Tracheal epithelial cell (primary cell): Measurements from ENCODE around the gene CHTF18. TPM values are rescaled to one million over a fixed set of nuclear protein-coding genes. Genes with fewer than 3 reads are reported as not detected.

Experiments used
- total RNA-seq: library from RNA; depleted of rRNA; stranded (reverse); fragments of >200 nt; gene quantifications from 2 replicates; pipeline ENCODE4 v1.2.1, GENCODE V29; 2014

Gene CHTF18
- 2.8 and 8.4 TPM in 2 replicates for total RNA-seq

DNA sequence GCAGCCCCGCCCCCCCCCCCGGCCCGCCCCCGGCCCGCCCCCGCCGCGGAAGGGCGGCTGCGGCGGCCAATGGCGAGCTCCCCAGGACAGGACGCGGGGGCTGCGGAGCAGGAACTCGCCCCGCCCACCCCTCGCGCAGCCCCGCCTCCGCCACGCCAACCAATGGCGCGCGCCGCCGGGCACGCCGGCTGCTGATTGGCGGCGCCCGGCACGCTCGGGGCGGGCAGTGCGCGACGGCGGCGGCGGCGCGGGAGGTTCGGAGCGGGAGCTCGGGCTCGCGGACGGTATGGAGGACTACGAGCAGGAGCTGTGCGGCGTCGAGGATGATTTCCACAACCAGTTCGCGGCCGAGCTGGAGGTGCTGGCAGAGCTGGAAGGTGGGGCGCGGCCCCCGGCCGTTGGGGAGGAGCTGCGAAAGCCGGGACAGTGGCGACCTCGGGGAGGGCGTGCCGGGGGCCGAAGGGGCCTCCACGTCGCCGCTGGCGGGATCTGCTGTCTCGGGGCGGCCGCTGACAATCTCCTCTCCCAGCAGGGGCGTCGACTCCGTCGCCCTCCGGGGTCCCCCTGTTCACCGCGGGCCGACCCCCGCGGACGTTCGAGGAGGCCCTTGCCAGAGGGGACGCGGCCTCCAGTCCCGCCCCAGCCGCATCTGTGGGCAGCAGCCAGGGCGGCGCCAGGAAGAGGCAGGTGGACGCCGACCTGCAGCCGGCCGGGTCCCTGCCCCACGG lies at the start of gene CHTF18:
CHTF18 (plus strand) TSS at position 222 of the 728 bp plus-strand sequence; CDS start at position 287, 65 bp downstream.

GRCh38 chr16:740764-741505 lies 47.5 kb upstream of the CHTF18 start, which contains the start of gene CIAO3:
CIAO3 (minus strand) TSS chr16:740997; CDS start chr16:740985, 12 bp downstream.

GRCh38 chr16:760545-761343 lies 27.7 kb upstream of the CHTF18 start, which contains the start of gene MSLN:
MSLN (plus strand) TSS chr16:760734; CDS start chr16:762681, 1,947 bp downstream.

GRCh38 chr16:787978-788398 lies 432 bp upstream of the CHTF18 start, which contains the start of gene RPUSD1:
RPUSD1 (minus strand) TSS chr16:788381; CDS start chr16:787737, 644 bp downstream.

DNA sequence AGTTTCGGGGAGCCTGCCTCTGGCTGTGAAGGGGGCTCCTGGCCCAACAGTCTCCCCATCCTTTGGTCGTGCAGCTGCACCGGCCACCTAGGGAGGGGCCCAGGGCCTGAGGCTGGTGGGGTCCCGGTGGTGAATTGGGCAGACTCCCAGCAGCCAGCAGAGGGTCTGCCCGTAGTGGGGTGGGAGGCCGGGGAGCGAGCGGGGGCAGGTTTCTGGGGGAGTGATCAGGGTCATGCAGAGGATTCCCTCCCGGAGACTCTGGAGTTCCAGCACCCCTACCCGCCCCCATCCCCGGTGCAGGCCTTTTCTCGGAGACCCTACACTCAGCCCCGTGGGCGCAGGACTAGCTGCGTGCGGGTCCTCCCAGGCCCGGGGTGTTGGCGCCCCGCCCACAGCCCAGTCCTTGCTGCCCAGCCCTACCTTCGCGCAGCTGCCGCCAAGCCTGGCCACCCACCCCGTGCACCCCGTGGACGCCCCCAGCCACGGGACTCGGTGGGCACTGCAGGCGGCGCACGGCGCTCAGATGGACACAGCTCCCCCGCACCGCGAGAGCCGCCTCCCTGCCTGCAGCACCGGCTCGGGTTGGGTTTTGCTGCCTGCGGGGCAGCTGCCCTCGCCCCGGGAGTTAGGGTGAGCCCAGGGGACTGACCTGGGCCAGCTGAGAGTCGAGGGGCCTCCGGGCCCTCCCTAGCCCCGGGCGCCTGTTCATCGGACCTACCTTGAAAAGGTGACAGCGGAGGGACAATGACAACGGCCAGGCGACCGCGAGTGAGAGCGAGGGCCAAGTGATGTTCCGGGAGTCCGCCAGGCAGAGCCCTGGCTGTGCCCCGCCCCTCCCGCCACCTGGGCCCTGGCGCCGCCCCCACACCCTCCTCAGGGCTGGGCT lies 11.8 kb downstream of the CHTF18 start, which contains the start of gene GNG13:
GNG13 (minus strand) TSS at position 787 of the 886 bp plus-strand sequence. CDS start 1,657 bp downstream, outside the sequence.

Other genes starting within 250 kb of the CHTF18 start
- not detected in 2 replicates for gene PRR35, start 228.2 kb upstream of the CHTF18 start, total RNA-seq
- gene NHLRC4, start 221.6 kb upstream of the CHTF18 start, total RNA-seq, result under 0.01 TPM in 1 of 2 replicates, not detected in the other
- gene PIGQ, start 218.7 kb upstream of the CHTF18 start, total RNA-seq, result 24.6 and 27.7 TPM in 2 replicates
- 15.7 and 19.2 TPM in 2 replicates for gene RAB40C, start 198.6 kb upstream of the CHTF18 start, total RNA-seq
- gene WFIKKN1, start 157.6 kb upstream of the CHTF18 start, total RNA-seq, result 0.21 and 0.24 TPM in 2 replicates
- gene METTL26, start 152.3 kb upstream of the CHTF18 start, total RNA-seq, result 86.1 and 148 TPM in 2 replicates
- 55.4 and 57.3 TPM in 2 replicates for gene MCRIP2, start 146.8 kb upstream of the CHTF18 start, total RNA-seq
- 8.7 and 10.7 TPM in 2 replicates for gene WDR90, start 139.3 kb upstream of the CHTF18 start, total RNA-seq
- 46.5 and 56.1 TPM in 2 replicates for gene RHOT2, start 120.5 kb upstream of the CHTF18 start, total RNA-seq
- 7.0 and 19.2 TPM in 2 replicates for gene RHBDL1, start 112.9 kb upstream of the CHTF18 start, total RNA-seq
- 145 and 166 TPM in 2 replicates for gene STUB1, start 108.2 kb upstream of the CHTF18 start, total RNA-seq
- 24.8 and 27.5 TPM in 2 replicates for gene JMJD8, start 104.3 kb upstream of the CHTF18 start, total RNA-seq
- gene WDR24, start 98.2 kb upstream of the CHTF18 start, total RNA-seq, result 3.1 and 3.8 TPM in 2 replicates
- gene FBXL16, start 82.8 kb upstream of the CHTF18 start, total RNA-seq, result 0.21 and 0.72 TPM in 2 replicates
- gene METRN, start 73.5 kb upstream of the CHTF18 start, total RNA-seq, result 191 and 218 TPM in 2 replicates
- 34.0 and 42.0 TPM in 2 replicates for gene ANTKMT, start 67.5 kb upstream of the CHTF18 start, total RNA-seq
- gene CCDC78, start 62.2 kb upstream of the CHTF18 start, total RNA-seq, result 0.85 and 2.2 TPM in 2 replicates
- gene HAGHL, start 61.5 kb upstream of the CHTF18 start, total RNA-seq, result 28.6 and 44.1 TPM in 2 replicates
- 37.1 and 46.3 TPM in 2 replicates for gene CIAO3, start 47.6 kb upstream of the CHTF18 start, total RNA-seq
- gene MSLN, start 27.9 kb upstream of the CHTF18 start, total RNA-seq, result 9.0 and 15.4 TPM in 2 replicates
- 31.3 and 38.1 TPM in 2 replicates for gene RPUSD1, start 239 bp upstream of the CHTF18 start, total RNA-seq
- gene GNG13, start 12.1 kb downstream of the CHTF18 start, total RNA-seq, result not detected in 2 replicates
- 5.1 and 10.0 TPM in 2 replicates for gene LMF1, start 182.4 kb downstream of the CHTF18 start, total RNA-seq
- not detected in 2 replicates for gene SOX8, start 193.2 kb downstream of the CHTF18 start, total RNA-seq